ENCODE measurements around the gene LRRC32. TPM values are rescaled to one million over a fixed set of nuclear protein-coding genes. Genes with fewer than 3 reads are reported as not detected.

Gene LRRC32
- total RNA-seq, 1 donor: 37.6 TPM

Other genes with a start within 250 kb of the LRRC32 start
- gene EMSY, start 225.7 kb downstream of the LRRC32 start, total RNA-seq: 17.4 and 20.3 TPM in 2 replicates
- gene TSKU, start 112.6 kb upstream of the LRRC32 start, total RNA-seq: 23.5 and 24.2 TPM in 2 replicates
- gene ACER3, start 190.2 kb upstream of the LRRC32 start, total RNA-seq: 9.8 and 11.2 TPM in 2 replicates

All from osteoblast (primary cell).